GM12891 (cell line): ENCODE data around the gene KLHL13.

Experiments
- POLR2A ChIP-seq: IDR thresholded peaks from 2 replicates; pipeline ENCODE4 v1.6.1; 2011; ENCODE audit warnings: low read depth, low read length, control low read depth
- POLR2AphosphoS5 ChIP-seq: IDR thresholded peaks from 2 replicates; pipeline ENCODE4 v1.6.1; 2011; ENCODE audit warnings: low read depth, low read length, control low read depth
- SPI1 ChIP-seq: IDR thresholded peaks from 2 replicates; pipeline ENCODE4 v1.6.1; 2011; ENCODE audit warnings: low read depth, low read length, control low read depth

DNA sequence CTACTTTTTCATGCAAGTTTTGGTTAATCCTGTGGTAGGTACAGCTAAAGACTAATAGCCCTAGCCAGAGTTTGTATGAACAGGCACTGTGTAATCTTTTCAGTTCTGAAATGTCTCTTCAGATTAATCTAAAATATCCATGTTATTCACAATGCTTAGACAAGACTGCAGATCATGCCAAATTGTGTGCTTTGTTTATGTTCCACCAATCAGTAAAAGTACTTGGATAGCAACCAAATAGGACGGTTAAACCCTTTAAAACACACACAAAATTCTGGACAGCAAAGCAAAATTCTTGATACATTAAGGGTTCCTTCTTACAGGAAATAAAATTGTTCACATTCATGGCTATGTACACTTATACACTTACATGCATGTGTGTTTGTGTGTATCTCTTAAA is 139.1 kb downstream of the KLHL13 start:
- TF ChIP-seq POLR2A, result no peak
- TF ChIP-seq POLR2AphosphoS5, result no peak
- no peak for TF ChIP-seq SPI1
